ENCODE data around the gene RASA3. TPM values are rescaled to one million over a fixed set of nuclear protein-coding genes. Genes with fewer than 3 reads are reported as not detected.

The RASA3 gene
- total RNA-seq, 1 donor from 2014 or later = 29.9 TPM

- no peak overlapping the region for H3K27ac Mint-ChIP-seq (ENCODE audit: unreplicated experiment)
Measured at GRCh38 chr13:114059428-114059827, 73.0 kb downstream of the RASA3 start.

GRCh38 chr13:114058051-114058867 lies 74.2 kb downstream of the RASA3 start:
- H3K9me3 Mint-ChIP-seq (ENCODE audit: low read depth) = no peaks in the 10 kb centered on the region
- no peak for DNase-seq (ENCODE audit: low spot score)
- peaks cover 6% of the 10 kb centered on the region for H3K36me3 Mint-ChIP-seq (ENCODE audit: low read depth)
- TF ChIP-seq, protein P1, sequence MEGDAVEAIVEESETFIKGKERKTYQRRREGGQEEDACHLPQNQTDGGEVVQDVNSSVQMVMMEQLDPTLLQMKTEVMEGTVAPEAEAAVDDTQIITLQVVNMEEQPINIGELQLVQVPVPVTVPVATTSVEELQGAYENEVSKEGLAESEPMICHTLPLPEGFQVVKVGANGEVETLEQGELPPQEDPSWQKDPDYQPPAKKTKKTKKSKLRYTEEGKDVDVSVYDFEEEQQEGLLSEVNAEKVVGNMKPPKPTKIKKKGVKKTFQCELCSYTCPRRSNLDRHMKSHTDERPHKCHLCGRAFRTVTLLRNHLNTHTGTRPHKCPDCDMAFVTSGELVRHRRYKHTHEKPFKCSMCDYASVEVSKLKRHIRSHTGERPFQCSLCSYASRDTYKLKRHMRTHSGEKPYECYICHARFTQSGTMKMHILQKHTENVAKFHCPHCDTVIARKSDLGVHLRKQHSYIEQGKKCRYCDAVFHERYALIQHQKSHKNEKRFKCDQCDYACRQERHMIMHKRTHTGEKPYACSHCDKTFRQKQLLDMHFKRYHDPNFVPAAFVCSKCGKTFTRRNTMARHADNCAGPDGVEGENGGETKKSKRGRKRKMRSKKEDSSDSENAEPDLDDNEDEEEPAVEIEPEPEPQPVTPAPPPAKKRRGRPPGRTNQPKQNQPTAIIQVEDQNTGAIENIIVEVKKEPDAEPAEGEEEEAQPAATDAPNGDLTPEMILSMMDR (IDR thresholded peaks at IDR 0.05) = no peak
- no peak overlapping the region for H3K27ac Mint-ChIP-seq (ENCODE audit: unreplicated experiment)
- H3K4me3 Mint-ChIP-seq (ENCODE audit: unreplicated experiment) = no peak overlapping the region
- H3K27me3 Mint-ChIP-seq (ENCODE audit: low read depth) = no peaks in the 10 kb centered on the region
- peaks cover 32% of the 10 kb centered on the region for H3K4me1 Mint-ChIP-seq (ENCODE audit: low read depth)

More at GRCh38 chr13:114059428-114059827, 73.0 kb downstream of the RASA3 start:
- DNase-seq (ENCODE audit: low spot score) = no peak
- Mint-ChIP-seq H3K4me3 (ENCODE audit: unreplicated experiment) (no peak overlapping the region), H3K36me3 (ENCODE audit: low read depth) (peaks cover 6% of the 10 kb centered on the region), H3K9me3 (ENCODE audit: low read depth) (no peaks in the 10 kb centered on the region), H3K27me3 (ENCODE audit: low read depth) (no peaks in the 10 kb centered on the region), H3K4me1 (ENCODE audit: low read depth) (peaks cover 39% of the 10 kb centered on the region)
- TF ChIP-seq, protein P1 (IDR thresholded peaks at IDR 0.05) = no peak

DNA sequence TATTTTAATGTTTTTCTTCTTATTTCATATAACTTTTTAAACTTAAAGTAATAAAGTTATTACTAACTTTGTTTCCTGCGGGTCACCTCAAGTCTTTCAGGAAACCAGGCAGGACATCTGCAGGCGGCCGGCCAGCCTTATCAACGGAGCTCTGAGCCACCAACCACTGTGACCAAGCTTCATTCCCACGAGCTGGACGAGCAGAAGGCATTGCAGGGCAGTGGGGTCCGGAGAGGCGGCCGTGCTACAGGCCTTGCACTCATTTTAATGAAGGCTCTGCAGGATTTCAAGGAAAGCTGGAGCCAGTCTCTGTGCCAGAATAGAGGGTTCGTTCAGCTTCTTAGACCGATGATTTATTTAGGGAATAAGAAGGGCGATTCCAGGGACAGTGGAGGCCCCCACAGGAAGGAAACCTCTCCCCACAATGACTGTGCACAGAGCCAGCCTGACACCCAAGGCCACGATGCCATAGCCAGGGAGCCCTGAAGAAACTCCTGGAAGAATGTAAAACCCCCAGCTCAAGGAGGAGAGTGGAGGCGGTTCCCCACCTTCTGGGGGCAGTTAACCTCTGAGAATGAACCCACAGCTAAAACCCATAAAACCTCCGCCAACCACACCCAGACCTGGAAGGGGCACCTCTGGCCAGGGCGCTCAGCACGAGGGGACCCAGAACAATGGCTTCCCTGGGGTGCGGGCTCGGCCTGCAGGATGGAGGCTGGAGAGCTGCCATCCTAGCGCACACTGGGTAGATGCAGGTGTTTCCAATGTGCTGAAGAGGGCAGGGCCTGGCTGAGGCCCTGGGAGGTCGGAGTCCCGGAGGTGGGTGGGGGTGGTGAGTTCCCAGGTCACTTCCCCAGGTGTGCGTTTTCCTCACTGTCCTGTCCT lies 75.0 kb downstream of the RASA3 start:
- DNase-seq (ENCODE audit: low spot score) = no peak
- peaks cover 6% of the 10 kb centered on the region for H3K36me3 Mint-ChIP-seq (ENCODE audit: low read depth)
- peaks cover 32% of the 10 kb centered on the region for H3K4me1 Mint-ChIP-seq (ENCODE audit: low read depth)
- H3K27ac Mint-ChIP-seq (ENCODE audit: unreplicated experiment) = no peak overlapping the region
- H3K9me3 Mint-ChIP-seq (ENCODE audit: low read depth) = no peaks in the 10 kb centered on the region
- no peak overlapping the region for H3K4me3 Mint-ChIP-seq (ENCODE audit: unreplicated experiment)
- no peaks in the 10 kb centered on the region for H3K27me3 Mint-ChIP-seq (ENCODE audit: low read depth)
- TF ChIP-seq, protein P1 (IDR thresholded peaks at IDR 0.05) = no peak

DNA sequence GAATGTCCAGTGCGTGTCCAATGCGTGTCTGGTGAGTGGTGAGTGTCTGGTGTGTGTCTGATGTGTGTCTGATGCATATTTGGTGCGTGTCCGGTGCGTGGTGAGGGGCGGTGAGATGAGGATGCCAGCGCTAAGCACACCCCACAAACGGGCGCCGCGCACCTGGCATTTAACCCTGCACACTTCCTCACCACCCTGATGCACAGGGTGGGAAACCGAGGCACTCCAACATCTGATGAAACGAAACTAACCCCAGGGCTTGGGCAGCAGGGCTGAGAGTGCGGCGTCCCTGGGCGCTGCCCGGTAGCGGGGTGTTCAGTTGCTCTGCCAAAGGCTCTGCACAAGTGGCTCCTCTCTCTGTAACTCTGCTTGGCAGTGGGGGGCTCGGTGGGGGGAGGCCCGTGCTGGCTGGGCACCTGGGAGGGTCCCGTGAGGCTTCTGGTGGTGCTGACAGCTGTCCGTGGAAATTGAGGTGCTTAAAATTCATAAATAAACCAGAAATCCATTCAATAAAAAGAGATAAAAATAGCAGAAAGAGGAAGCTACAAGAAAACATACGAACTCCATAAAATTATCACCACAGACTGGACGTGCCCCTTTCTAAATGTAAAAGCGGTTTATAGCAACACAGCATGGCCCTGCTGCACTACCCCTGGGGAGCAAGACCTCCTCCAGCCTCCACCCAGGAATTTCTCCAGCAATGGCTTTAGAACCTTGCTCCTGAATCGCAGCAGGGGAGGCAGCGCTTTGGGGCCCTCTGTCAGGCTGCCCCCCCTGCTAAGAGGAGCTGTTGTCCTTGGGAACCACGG lies 76.0 kb downstream of the RASA3 start:
- Mint-ChIP-seq H3K27ac (ENCODE audit: unreplicated experiment) (no peak overlapping the region), H3K9me3 (ENCODE audit: low read depth) (no peaks in the 10 kb centered on the region), H3K4me1 (ENCODE audit: low read depth) (peaks cover 24% of the 10 kb centered on the region), H3K27me3 (ENCODE audit: low read depth) (no peaks in the 10 kb centered on the region), H3K4me3 (ENCODE audit: unreplicated experiment) (no peak overlapping the region), H3K36me3 (ENCODE audit: low read depth) (peaks cover 6% of the 10 kb centered on the region)
- DNase-seq (ENCODE audit: low spot score) = peak; percentile 69
- TF ChIP-seq, protein P1 (IDR thresholded peaks at IDR 0.05) = no peak

Measured in chondrocyte (in vitro differentiated cells).